C4-2B (cell line): Measurements from ENCODE around the gene COA3.

ENCODE experiments used
- H3K27ac ChIP-seq: fragments of 450-650 bp; 2 replicates; pipeline ENCODE4 v1.5.1; 2017
- CTCF ChIP-seq: fragments of 450-650 bp; conservative IDR thresholded peaks from 2 replicates; pipeline ENCODE4 v1.5.1; 2017; ENCODE audit warnings: mild to moderate bottlenecking
- ZFX ChIP-seq: fragments of 450-650 bp; IDR thresholded peaks from 2 replicates; pipeline ENCODE4 v1.6.1; 2017

COA3 gene

GRCh38 chr17:42751628-42752027, 46.9 kb downstream of the COA3 start:
- no peak for TF ChIP-seq ZFX
- H3K27ac ChIP-seq = no peak overlapping the region

GRCh38 chr17:42750739-42751344, 47.7 kb downstream of the COA3 start:
- no peak for TF ChIP-seq ZFX
- H3K27ac ChIP-seq = peak overlapping the region; percentile 67; the same call in 1 of the 2 replicates

- H3K27ac ChIP-seq = peak overlapping the region; percentile 67
- TF ChIP-seq CTCF (no peak), ZFX (no peak)
Measured at GRCh38 chr17:42748908-42749798, 49.4 kb downstream of the COA3 start.

GRCh38 chr17:42748202-42748907, 50.1 kb downstream of the COA3 start:
- H3K27ac ChIP-seq = peak overlapping the region; percentile 67

More at GRCh38 chr17:42748202-42748907, 50.1 kb downstream of the COA3 start:
- TF ChIP-seq ZFX (no peak), CTCF (no peak)
